Kidney epithelial cell (primary cell): ENCODE data around the gene BARX2. TPM values are rescaled to one million over a fixed set of nuclear protein-coding genes. Genes with fewer than 3 reads are reported as not detected.

Source experiments
- DNase-seq: peaks from one replicate; pipeline ENCODE4 v3.0.0-alpha.2; 2010; ENCODE audit warnings: low read depth
- H3K27me3 ChIP-seq: 2 replicates; pipeline ENCODE4 v1.6.0; 2011; ENCODE audit warnings: low read length; ENCODE audit not compliant: control insufficient read depth, insufficient read depth
- H3K36me3 ChIP-seq: 2 replicates; pipeline ENCODE4 v1.5.1; 2011; ENCODE audit warnings: low read length; ENCODE audit not compliant: control insufficient read depth, insufficient read depth
- H3K4me3 ChIP-seq: 2 replicates; pipeline ENCODE4 v1.5.1; 2011; ENCODE audit warnings: low read depth, mild to moderate bottlenecking, control low read depth, low read length
- total RNA-seq: library from RNA; depleted of rRNA; stranded (reverse); fragments of >200 nt; gene quantifications from 2 replicates; pipeline ENCODE4 v1.2.3, GENCODE V29; 2015
- TF ChIP-seq, protein P1 (sequence below): IDR thresholded peaks from 2 replicates; pipeline ENCODE4 v1.5.1; 2011; ENCODE audit warnings: mild to moderate bottlenecking, moderate library complexity, low read length, control low read depth, inconsistent platforms; ENCODE audit not compliant: insufficient read depth, poor library complexity, severe bottlenecking

The BARX2 gene
- total RNA-seq, 1 donor from 2014 or later: not detected

- no peaks in the 10 kb centered on the region for H3K36me3 ChIP-seq
- H3K4me3 ChIP-seq: no peak overlapping the region
- TF ChIP-seq, protein P1, sequence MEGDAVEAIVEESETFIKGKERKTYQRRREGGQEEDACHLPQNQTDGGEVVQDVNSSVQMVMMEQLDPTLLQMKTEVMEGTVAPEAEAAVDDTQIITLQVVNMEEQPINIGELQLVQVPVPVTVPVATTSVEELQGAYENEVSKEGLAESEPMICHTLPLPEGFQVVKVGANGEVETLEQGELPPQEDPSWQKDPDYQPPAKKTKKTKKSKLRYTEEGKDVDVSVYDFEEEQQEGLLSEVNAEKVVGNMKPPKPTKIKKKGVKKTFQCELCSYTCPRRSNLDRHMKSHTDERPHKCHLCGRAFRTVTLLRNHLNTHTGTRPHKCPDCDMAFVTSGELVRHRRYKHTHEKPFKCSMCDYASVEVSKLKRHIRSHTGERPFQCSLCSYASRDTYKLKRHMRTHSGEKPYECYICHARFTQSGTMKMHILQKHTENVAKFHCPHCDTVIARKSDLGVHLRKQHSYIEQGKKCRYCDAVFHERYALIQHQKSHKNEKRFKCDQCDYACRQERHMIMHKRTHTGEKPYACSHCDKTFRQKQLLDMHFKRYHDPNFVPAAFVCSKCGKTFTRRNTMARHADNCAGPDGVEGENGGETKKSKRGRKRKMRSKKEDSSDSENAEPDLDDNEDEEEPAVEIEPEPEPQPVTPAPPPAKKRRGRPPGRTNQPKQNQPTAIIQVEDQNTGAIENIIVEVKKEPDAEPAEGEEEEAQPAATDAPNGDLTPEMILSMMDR: no peak
- DNase-seq: no peak
- no peaks in the 10 kb centered on the region for H3K27me3 ChIP-seq
Observed at GRCh38 chr11:129412494-129412893, 36.8 kb downstream of the BARX2 start.

- Histone ChIP-seq H3K36me3 (no peaks in the 10 kb centered on the region), H3K4me3 (no peak overlapping the region), H3K27me3 (no peaks in the 10 kb centered on the region)
- TF ChIP-seq, protein P1: no peak
- DNase-seq: no peak
Observed at GRCh38 chr11:129414144-129414872, 38.7 kb downstream of the BARX2 start.

DNA sequence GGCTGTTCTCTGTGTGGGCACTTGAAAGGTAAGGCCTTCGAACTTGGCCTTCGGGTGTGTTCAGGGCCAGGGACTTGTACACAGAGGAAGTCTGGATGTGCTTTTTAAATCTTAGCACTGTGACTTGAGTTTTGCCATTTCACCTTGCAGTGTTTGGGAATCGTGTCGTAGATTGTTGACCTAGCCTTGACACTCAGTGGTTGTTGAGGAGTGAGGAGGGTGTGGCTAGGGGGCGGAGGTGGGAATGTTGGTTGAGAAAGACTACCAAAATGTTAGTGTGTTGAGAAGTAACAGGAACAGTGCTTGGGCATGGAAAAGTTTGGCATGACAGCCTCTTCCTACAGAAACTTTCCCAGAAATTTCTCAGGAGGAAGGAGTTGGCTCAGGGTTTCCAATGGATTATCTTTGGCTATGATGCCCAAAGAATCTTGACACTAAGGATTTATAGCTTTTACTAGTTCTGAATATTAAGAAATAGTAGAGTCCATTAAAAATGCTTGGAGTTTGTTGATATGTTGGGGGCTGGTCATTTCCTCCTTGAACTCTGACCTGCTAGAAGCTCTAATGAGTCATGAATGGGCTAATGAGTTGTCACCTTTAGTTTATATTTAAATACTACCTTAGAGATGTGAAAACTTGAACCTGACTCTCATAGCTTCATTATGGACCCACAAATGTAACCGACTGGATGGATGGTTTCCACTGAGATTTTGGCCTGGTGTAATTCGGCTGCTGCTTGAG, 40.6 kb downstream of the BARX2 start:
- TF ChIP-seq, protein P1: no peak
- Histone ChIP-seq H3K27me3 (no peaks in the 10 kb centered on the region), H3K36me3 (no peaks in the 10 kb centered on the region), H3K4me3 (no peak overlapping the region)
- no peak for DNase-seq

DNA sequence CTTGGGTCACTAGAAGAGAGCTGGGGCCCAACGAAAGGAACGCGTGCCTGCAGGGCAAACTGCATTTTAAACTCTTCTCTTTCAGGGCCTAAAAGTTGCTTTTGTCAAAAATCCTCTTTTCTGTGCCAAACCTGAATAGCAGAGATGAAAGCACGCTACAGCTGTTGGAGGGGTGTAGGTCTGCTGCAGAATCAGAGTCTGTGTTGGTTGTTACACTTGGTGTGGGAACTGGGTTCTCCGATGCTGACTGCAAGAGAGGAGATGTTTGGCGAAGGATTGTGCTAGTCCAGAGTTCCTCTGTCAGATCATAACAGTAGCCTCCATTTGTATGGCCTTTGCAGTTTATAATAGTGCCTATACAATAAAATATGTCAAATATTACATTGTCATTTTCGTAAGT, 41.8 kb downstream of the BARX2 start:
- Histone ChIP-seq H3K4me3 (no peak overlapping the region), H3K36me3 (no peaks in the 10 kb centered on the region), H3K27me3 (no peaks in the 10 kb centered on the region)
- DNase-seq: no peak
- TF ChIP-seq, protein P1: no peak

DNA sequence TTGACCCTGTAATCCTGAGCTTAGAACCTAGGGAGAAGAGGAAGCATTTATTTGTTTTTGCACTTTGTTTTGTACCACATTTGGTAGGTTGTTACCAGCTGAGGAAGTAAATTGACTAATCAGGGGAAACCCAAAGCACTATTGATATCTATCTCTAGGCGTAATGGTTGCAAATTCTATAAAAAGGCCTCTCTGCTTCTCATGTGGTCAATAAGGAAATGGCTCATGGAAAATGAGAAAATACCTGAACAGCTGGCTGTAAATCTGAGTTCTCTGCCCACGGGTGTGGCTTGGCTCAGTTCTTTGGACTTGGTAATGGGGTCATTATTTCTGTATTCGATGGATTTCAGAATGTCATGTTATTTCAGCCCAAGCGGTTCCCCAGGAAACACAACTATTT, 42.4 kb downstream of the BARX2 start:
- no peak for DNase-seq
- no peak overlapping the region for H3K4me3 ChIP-seq
- H3K27me3 ChIP-seq: no peaks in the 10 kb centered on the region
- no peaks in the 10 kb centered on the region for H3K36me3 ChIP-seq
- TF ChIP-seq, protein P1: no peak
